Stomach (tissue), 4 donors: Measurements from ENCODE around the gene DPCD.

Experiments used
- EP300 ChIP-seq: sonication (generic); formaldehyde crosslinking; IDR thresholded peaks from one replicate; pipeline ENCODE4 v1.6.1; 2017; ENCODE audit warnings: antibody characterized with exemption
- POLR2A ChIP-seq, 4 donors: fragments of 450-650 bp; IDR thresholded peaks; one replicate each; pipeline ENCODE4 v1.6.1; 2016; ENCODE audit warnings: antibody characterized with exemption in 4 of 4, control low read depth in 2 of 4, mild to moderate bottlenecking in 1 of 4, moderate library complexity in 1 of 4
- POLR2AphosphoS5 ChIP-seq, 3 donors: sonication (generic); formaldehyde crosslinking; IDR thresholded peaks; one replicate each; pipeline ENCODE4 v1.6.1; 2016; ENCODE audit warnings: antibody characterized with exemption in 3 of 3
- TF ChIP-seq, protein P1 (sequence below), 7 experiments: fragments of 450-650 bp in 4 of 7; fragments of 200-600 bp in 3 of 7; sonication (generic) in 3 of 7; IDR thresholded peaks; one replicate each; pipeline ENCODE4 v1.5.1; 2016 to 2019; ENCODE audit warnings: antibody characterized with exemption in 7 of 7, control low read depth in 2 of 7, mild to moderate bottlenecking in 1 of 7

GRCh38 chr10:101602761-101603398 lies 14.8 kb downstream of the DPCD start:
- no peak for TF ChIP-seq POLR2A (IDR thresholded peaks at IDR 0.05)
- TF ChIP-seq, protein P1, sequence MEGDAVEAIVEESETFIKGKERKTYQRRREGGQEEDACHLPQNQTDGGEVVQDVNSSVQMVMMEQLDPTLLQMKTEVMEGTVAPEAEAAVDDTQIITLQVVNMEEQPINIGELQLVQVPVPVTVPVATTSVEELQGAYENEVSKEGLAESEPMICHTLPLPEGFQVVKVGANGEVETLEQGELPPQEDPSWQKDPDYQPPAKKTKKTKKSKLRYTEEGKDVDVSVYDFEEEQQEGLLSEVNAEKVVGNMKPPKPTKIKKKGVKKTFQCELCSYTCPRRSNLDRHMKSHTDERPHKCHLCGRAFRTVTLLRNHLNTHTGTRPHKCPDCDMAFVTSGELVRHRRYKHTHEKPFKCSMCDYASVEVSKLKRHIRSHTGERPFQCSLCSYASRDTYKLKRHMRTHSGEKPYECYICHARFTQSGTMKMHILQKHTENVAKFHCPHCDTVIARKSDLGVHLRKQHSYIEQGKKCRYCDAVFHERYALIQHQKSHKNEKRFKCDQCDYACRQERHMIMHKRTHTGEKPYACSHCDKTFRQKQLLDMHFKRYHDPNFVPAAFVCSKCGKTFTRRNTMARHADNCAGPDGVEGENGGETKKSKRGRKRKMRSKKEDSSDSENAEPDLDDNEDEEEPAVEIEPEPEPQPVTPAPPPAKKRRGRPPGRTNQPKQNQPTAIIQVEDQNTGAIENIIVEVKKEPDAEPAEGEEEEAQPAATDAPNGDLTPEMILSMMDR (IDR thresholded peaks at IDR 0.05): peak in 5 of 7 experiments; percentile 42 to 80 (median 55)
- no peak for TF ChIP-seq EP300
- no peak for TF ChIP-seq POLR2AphosphoS5 (IDR thresholded peaks at IDR 0.05)
